ENCODE data around the gene ZFYVE28. TPM values are rescaled to one million over a fixed set of nuclear protein-coding genes. Genes with fewer than 3 reads are reported as not detected.
A peak's percentile ranks its signal among the peaks of the same experiment; 100 is the strongest.

The ZFYVE28 gene
- total RNA-seq, 5 donors from 2014 or later (not counting 1 experiment from before 2014, with no cell fraction given): 33.4 to 56.2 (median 45.4) TPM

DNA sequence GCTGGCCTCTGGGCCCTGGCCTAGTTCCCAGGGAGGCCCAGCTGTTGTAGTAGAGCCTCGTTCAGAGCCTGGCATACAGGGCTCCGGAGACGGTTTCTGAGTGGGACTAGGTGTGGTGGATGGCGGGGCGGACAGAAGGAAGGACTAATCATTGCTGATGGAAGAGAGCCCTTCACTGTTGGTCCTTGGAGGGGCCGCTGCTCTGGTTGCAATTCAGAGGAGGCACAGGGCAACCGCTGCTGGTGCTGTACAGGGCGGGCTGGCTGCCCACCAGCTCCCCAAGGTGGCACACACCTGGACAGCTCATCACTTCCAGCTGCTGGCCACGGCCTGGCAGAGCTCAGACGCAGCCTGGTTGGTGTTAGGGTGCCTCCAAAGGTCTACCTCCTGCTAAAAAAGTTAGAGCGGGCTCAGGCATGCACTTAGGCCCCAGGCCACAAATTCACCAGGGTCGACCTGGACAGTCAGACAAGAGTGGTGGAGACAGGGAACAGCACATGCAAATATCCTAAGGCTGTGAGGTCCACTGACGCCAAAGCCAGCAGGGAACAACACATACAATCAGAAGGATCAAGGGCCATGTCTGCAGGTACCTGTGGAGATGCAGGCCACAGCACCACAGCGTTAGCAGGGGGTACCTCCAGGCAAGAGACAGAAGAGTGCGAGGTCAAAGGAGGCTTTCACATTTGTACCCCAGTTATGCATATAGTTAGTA lies 43.0 kb upstream of the ZFYVE28 start:
- no peak overlapping the region for H3K4me3 ChIP-seq (ENCODE audit: control insufficient read depth in 1 of 2, extremely low read depth in 1 of 2, low read length in 1 of 2)
- H3K4me3 Mint-ChIP-seq: peak overlapping the region; percentile 65 to 79 (median 78)
- H3K27me3 Mint-ChIP-seq: no peaks in the 10 kb centered on the region
- no peaks in the 10 kb centered on the region for H3K36me3 ChIP-seq (ENCODE audit: control insufficient read depth in 2 of 2, extremely low read depth in 1 of 2, insufficient read depth in 1 of 2, low read length in 1 of 2)
- peaks cover 6 to 18% (median 14%) of the 10 kb centered on the region in 3 donors for H3K4me1 Mint-ChIP-seq
- H3K27ac Mint-ChIP-seq: no peak overlapping the region
- H3K9me3 Mint-ChIP-seq: no peaks in the 10 kb centered on the region
- H3K4me1 ChIP-seq (ENCODE audit: control insufficient read depth in 1 of 2, extremely low read depth in 1 of 2, insufficient read depth in 2 of 2, low read length in 2 of 2): peaks cover 2 to 16% of the 10 kb centered on the region in 2 experiments
- ATAC-seq (replicated peaks in 1 of 4) (no peak), DNase-seq (no peak)
- H3K27me3 ChIP-seq (replicated peaks in 1 of 2; ENCODE audit: control insufficient read depth in 2 of 2, extremely low read depth in 1 of 2, insufficient read depth in 2 of 2, low read length in 1 of 2): peaks cover 2 to 33% of the 10 kb centered on the region in 2 experiments
- H3K27ac ChIP-seq (ENCODE audit: low read length): no peak overlapping the region
- no peaks in the 10 kb centered on the region for H3K9me3 ChIP-seq
- no peaks in the 10 kb centered on the region for H3K36me3 Mint-ChIP-seq
- CTCF ChIA-PET: interaction anchor here (0.6 to 1.4 kb wide), 2 partner anchors 58 to 241 kb away, joined by 3 to 12 read pairs; no protein-coding TSS in a partner anchor
- POLR2A ChIA-PET: interaction anchor here in 1 of 2 donors (0.6 kb wide), 1 partner anchor 1988 kb away, joined by 3 read pairs; no protein-coding TSS in a partner anchor
- 87% methylated on average over 12 of the region's 15 CpGs for whole genome bisulfite sequencing (ENCODE audit: insufficient coverage)

DNA sequence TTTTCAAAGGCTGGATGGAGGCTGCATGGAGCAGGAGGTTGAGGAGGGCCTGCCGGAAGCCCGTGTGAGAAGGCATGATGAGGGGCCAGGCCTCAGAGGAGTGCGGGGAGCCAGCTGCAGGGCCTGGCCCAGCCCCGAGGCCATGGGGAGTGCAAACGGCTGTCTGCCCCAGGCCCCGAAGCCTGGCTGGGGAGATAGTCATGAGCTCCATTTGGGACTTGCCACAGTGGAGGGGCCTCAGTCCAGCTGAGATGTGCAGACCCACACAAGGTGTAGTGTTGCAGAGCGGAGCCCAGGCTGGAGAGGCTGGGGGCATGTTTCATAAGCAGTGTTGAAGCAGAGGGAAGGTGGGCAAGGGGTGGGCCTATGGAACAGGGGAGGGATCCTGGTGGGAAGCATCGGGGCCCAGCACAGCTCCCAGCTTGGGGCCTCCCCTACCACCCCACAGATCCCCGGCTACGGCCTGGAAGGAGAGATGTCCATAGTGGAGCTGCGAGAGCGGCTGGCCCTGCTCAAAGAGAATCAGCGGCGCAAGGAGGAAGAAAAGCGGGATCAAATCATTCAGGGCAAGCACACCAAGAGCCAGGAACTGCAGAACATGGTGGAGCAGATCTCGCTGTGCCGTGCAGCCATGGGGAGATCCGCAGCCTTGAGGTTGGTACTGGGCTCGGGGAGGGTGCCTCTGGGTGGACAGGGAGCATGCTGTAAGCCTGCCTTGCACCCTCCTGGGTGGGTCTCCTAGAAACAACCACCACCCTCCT lies 41.3 kb upstream of the ZFYVE28 start:
- Mint-ChIP-seq H3K4me3 (no peak overlapping the region), H3K27me3 (no peaks in the 10 kb centered on the region), H3K9me3 (no peaks in the 10 kb centered on the region), H3K36me3 (no peaks in the 10 kb centered on the region), H3K27ac (no peak overlapping the region), H3K4me1 (peaks cover 6 to 18% (median 14%) of the 10 kb centered on the region in 3 donors)
- Histone ChIP-seq H3K27ac (ENCODE audit: low read length) (no peak overlapping the region), H3K27me3 (replicated peaks in 1 of 2; ENCODE audit: control insufficient read depth in 2 of 2, extremely low read depth in 1 of 2, insufficient read depth in 2 of 2, low read length in 1 of 2) (peaks cover 2 to 33% of the 10 kb centered on the region in 2 experiments), H3K4me1 (ENCODE audit: control insufficient read depth in 1 of 2, extremely low read depth in 1 of 2, insufficient read depth in 2 of 2, low read length in 2 of 2) (peaks cover 2 to 16% of the 10 kb centered on the region in 2 experiments), H3K36me3 (ENCODE audit: control insufficient read depth in 2 of 2, extremely low read depth in 1 of 2, insufficient read depth in 1 of 2, low read length in 1 of 2) (no peaks in the 10 kb centered on the region), H3K9me3 (no peaks in the 10 kb centered on the region), H3K4me3 (ENCODE audit: control insufficient read depth in 1 of 2, extremely low read depth in 1 of 2, low read length in 1 of 2) (no peak overlapping the region)
- 98% methylated on average over 11 of the region's 19 CpGs for WGBS (ENCODE audit: insufficient coverage)
- ChIA-PET CTCF (no interaction called here), POLR2A (no interaction called here)
- DNase-seq (no peak), ATAC-seq (replicated peaks in 1 of 4) (no peak)

DNA sequence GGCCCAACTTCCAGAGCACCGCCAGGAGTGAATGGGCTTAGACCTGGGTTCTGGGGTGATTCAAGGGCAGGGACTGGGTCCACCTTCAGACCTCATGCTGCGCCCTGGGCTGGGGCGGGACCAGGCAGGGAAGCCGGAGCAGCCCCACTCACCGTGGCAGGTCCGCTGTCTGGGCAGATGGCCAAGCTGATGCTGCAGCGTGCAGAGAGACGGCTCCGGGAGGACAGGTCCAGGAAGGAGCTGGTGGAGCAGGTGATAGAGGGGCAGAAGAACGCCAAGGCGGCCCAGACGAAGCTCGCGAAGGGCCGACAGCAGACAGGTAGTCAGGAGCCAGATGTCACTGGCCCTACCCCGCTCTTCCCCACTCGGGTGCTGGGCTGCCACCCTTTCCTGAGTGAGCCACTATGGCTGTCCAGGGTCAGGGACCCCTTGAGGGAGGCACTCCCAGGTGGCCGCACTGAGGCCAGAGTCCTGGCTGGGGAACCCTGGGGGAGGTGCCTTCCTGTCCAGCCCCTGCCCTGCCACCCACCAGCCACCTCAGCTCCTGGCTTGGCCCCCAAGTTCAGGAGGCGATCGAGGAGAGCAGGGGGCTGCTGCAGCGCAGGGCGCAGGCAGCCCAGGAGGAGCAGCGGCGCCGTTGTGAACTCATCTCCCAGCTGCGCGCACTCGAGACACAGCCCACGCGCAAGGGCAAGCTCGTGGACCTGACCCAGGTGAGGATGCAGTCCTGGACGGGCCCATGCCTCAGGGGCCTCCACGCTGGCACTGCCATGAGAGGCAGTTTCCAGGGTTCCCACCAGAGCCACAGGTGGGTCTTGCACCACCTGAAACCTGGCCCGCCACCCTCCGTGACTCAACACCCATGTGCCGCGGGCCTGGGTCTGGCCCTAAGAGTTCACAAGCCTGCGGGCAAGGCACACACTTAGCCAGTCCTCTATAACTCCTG lies 40.4 kb upstream of the ZFYVE28 start:
- Histone ChIP-seq H3K36me3 (ENCODE audit: control insufficient read depth in 2 of 2, extremely low read depth in 1 of 2, insufficient read depth in 1 of 2, low read length in 1 of 2) (no peaks in the 10 kb centered on the region), H3K27me3 (replicated peaks in 1 of 2; ENCODE audit: control insufficient read depth in 2 of 2, extremely low read depth in 1 of 2, insufficient read depth in 2 of 2, low read length in 1 of 2) (peaks cover 2 to 33% of the 10 kb centered on the region in 2 experiments), H3K4me3 (ENCODE audit: control insufficient read depth in 1 of 2, extremely low read depth in 1 of 2, low read length in 1 of 2) (no peak overlapping the region), H3K9me3 (no peaks in the 10 kb centered on the region), H3K4me1 (ENCODE audit: control insufficient read depth in 1 of 2, extremely low read depth in 1 of 2, insufficient read depth in 2 of 2, low read length in 2 of 2) (peaks cover 2 to 16% of the 10 kb centered on the region in 2 experiments), H3K27ac (ENCODE audit: low read length) (no peak overlapping the region)
- ChIA-PET CTCF (interaction anchor here in 1 of 2 donors (0.6 kb wide), 1 partner anchor 149 kb away, joined by 3 read pairs; no protein-coding TSS in a partner anchor), POLR2A (no interaction called here)
- Mint-ChIP-seq H3K4me1 (peaks cover 6 to 18% (median 14%) of the 10 kb centered on the region in 3 donors), H3K27me3 (no peaks in the 10 kb centered on the region), H3K27ac (no peak overlapping the region), H3K9me3 (no peaks in the 10 kb centered on the region), H3K36me3 (no peaks in the 10 kb centered on the region), H3K4me3 (no peak overlapping the region)
- DNase-seq: no peak
- WGBS (ENCODE audit: insufficient coverage): 91% methylated on average over 36 of the region's 38 CpGs
- ATAC-seq (replicated peaks in 1 of 4): no peak

DNA sequence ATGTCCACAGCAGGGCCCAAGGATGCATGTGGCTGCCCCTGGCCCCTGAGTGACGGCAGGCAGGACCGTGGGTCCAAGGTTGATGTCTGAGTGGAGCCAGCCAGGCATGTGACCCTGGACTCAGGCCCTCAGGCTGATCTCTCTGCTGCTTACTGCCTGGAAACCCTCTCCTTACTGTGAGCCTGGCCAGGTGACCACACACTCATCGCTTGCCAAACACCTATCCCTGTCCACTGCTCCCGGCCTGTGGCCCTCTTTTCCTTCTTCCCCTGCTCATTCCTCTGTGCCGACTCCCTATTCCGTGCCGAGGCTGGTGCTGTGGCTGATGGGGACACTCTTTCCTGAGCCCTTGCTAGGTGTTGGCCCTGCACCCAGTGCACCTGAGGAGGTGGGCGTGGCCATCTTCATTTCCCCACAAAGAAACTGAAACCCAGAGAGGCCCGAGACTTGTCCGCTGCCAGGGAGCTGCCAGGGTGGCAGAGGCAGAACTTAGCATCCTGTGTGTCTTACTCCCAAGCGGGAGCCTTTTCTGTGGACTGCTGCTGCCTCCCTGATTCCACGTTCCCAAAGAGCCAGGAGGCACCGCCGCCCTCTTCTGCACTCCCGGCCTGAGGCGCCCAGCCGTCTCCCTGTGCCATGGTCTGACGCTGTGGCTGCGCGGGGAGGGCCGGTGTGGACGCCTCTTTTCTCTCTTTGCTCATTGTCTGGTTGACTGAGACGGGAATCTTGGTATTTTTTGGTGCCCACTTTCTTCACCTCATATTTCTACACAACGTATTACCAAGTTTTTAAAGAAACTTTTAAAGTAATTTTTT lies 39.2 kb upstream of the ZFYVE28 start:
- H3K27ac Mint-ChIP-seq: no peak overlapping the region
- DNase-seq (no peak), ATAC-seq (replicated peaks in 1 of 4) (no peak)
- no peaks in the 10 kb centered on the region for H3K36me3 Mint-ChIP-seq
- ChIA-PET POLR2A (no interaction called here), CTCF (interaction anchor here in 1 of 2 donors (0.7 kb wide), 1 partner anchor 75 kb away, joined by 11 read pairs; no protein-coding TSS in a partner anchor)
- no peaks in the 10 kb centered on the region for H3K9me3 Mint-ChIP-seq
- no peaks in the 10 kb centered on the region for H3K36me3 ChIP-seq (ENCODE audit: control insufficient read depth in 2 of 2, extremely low read depth in 1 of 2, insufficient read depth in 1 of 2, low read length in 1 of 2)
- H3K9me3 ChIP-seq: no peaks in the 10 kb centered on the region
- H3K27ac ChIP-seq (ENCODE audit: low read length): no peak overlapping the region
- WGBS (ENCODE audit: insufficient coverage): 85% methylated on average over 17 of the region's 24 CpGs
- peaks cover 0 to 8% of the 10 kb centered on the region in 2 experiments for H3K4me1 ChIP-seq (ENCODE audit: control insufficient read depth in 1 of 2, extremely low read depth in 1 of 2, insufficient read depth in 2 of 2, low read length in 2 of 2)
- H3K27me3 Mint-ChIP-seq: no peaks in the 10 kb centered on the region
- no peak overlapping the region for H3K4me3 Mint-ChIP-seq
- no peak overlapping the region for H3K4me3 ChIP-seq (ENCODE audit: control insufficient read depth in 1 of 2, extremely low read depth in 1 of 2, low read length in 1 of 2)
- H3K27me3 ChIP-seq (replicated peaks in 1 of 2; ENCODE audit: control insufficient read depth in 2 of 2, extremely low read depth in 1 of 2, insufficient read depth in 2 of 2, low read length in 1 of 2): peaks cover 2 to 30% of the 10 kb centered on the region in 2 experiments
- peaks cover 2 to 11% (median 8%) of the 10 kb centered on the region in 3 donors for H3K4me1 Mint-ChIP-seq

DNA sequence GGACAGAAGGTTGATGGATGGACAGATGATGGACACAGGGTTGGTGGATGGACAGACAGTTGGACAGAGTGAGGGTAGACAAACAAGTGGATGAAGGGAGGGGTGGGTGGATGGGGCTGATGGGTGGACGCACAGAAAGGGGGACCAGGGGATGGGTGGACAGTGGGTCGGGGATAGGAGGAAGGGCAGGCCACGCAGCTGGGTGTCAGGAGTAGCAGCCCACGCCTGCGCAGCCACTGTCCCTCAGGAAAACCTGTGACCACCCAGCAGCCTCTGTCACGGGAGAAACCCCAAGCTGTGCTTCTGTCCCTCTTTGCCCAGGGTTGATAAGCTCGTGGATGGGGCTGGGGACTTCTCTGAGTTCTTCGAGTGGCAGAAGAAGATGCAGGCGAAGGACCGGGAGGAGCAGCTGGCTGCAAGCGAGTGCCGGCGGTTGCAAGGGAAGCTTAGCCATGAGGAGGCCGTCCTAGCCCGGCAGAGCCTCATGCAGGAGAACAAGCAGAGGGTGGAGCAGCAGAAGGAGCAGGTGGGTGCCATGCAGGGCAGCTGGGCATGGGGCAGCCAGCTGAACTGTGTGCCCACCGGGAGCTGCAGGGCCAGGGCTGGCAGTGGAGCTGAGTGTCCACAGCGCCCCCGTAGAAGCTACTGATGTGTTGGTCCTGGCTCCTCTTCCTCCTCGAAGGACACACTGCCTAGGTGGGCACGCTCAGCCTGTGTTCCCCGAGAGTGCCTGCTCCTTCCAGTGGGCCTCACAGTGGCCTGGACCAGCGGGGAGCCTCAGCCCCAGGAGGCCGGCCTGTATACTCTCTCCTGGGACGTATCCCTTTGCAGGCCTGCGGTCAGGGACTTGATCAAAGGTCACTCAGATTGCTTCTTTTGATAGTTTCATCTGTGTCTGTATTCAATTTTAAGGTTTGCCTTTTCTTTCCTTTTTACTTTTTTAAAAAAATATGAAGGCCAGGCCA lies 33.7 kb upstream of the ZFYVE28 start:
- no peaks in the 10 kb centered on the region for H3K36me3 ChIP-seq (ENCODE audit: control insufficient read depth in 2 of 2, extremely low read depth in 1 of 2, insufficient read depth in 1 of 2, low read length in 1 of 2)
- Mint-ChIP-seq H3K9me3 (no peaks in the 10 kb centered on the region), H3K27ac (no peak overlapping the region), H3K36me3 (no peaks in the 10 kb centered on the region), H3K27me3 (no peaks in the 10 kb centered on the region), H3K4me3 (no peak overlapping the region), H3K4me1 (no peaks in the 10 kb centered on the region)
- ChIA-PET CTCF (no interaction called here), POLR2A (no interaction called here)
- no peak for DNase-seq
- H3K27ac ChIP-seq (ENCODE audit: low read length): no peak overlapping the region
- peak in 1 of 4 experiments; percentile 20 for ATAC-seq (replicated peaks in 1 of 4)
- no peaks in the 10 kb centered on the region for H3K27me3 ChIP-seq (replicated peaks in 1 of 2; ENCODE audit: control insufficient read depth in 2 of 2, extremely low read depth in 1 of 2, insufficient read depth in 2 of 2, low read length in 1 of 2)
- 83% methylated on average over 21 of the region's 25 CpGs for WGBS (ENCODE audit: insufficient coverage)
- H3K4me3 ChIP-seq (ENCODE audit: control insufficient read depth in 1 of 2, extremely low read depth in 1 of 2, low read length in 1 of 2): no peak overlapping the region
- H3K4me1 ChIP-seq (ENCODE audit: control insufficient read depth in 1 of 2, extremely low read depth in 1 of 2, insufficient read depth in 2 of 2, low read length in 2 of 2): no peaks in the 10 kb centered on the region
- no peaks in the 10 kb centered on the region for H3K9me3 ChIP-seq
